B cell (primary cell): ENCODE results near the gene KIF26B. TPM values are rescaled to one million over a fixed set of nuclear protein-coding genes. Genes with fewer than 3 reads are reported as not detected.

Experiments
- ATAC-seq: fragments of 200-7000 bp; cut with Tn5 transposase; one replicate; pipeline ENCODE4 v1.10.0; 2021; ENCODE audit warnings: low read depth, mild to moderate bottlenecking, moderate number of reproducible peaks, moderate library complexity
- CTCF ChIA-PET: fragments of 350-600 bp; sonication (Branson Sonifier 250); formaldehyde crosslinking; loops from one replicate; lab custom pipeline; 2021; ENCODE audit warnings: antibody characterized with exemption, inconsistent platforms; lab: Charles Lee
- POLR2A ChIA-PET: fragments of 350-600 bp; sonication (Branson Sonifier 250); formaldehyde crosslinking; loops from one replicate; lab custom pipeline; 2021; ENCODE audit warnings: antibody characterized with exemption; lab: Charles Lee
- DNase-seq: peaks from one replicate; pipeline ENCODE4 v3.0.0; 2013
- H2AFZ ChIP-seq: 2 replicates; pipeline ENCODE4 v1.6.1; 2012; ENCODE audit warnings: mild to moderate bottlenecking, low read depth, low read length; ENCODE audit not compliant: insufficient read depth, poor library complexity, severe bottlenecking
- H3K27ac ChIP-seq, 2 donors: 1 replicate in 1 of 2; 2 replicates in 1 of 2; pipeline ENCODE4 v1.5.1; 2012 to 2013; ENCODE audit warnings: low read length in 2 of 2, mild to moderate bottlenecking in 2 of 2, moderate library complexity in 1 of 2
- H3K27me3 ChIP-seq, 4 experiments: fragments of 200-600 bp in 1 of 4; sonication (generic) in 1 of 4; replicated peaks in 1 of 4; 1 replicate in 2 of 4; 2 replicates in 2 of 4; pipeline versions ENCODE4 v1.6.1 to v1.7.0; 2013 to 2016; ENCODE audit warnings: low read length in 3 of 4, mild to moderate bottlenecking in 2 of 4, mixed read lengths in 1 of 4, moderate library complexity in 1 of 4; ENCODE audit not compliant: insufficient read depth in 4 of 4, control insufficient read depth in 3 of 4; ENCODE audit errors: control extremely low read depth in 1 of 4
- H3K36me3 ChIP-seq, 2 experiments: replicated peaks in 1 of 2; 1 replicate in 1 of 2; 2 replicates in 1 of 2; pipeline versions ENCODE4 v1.6.1 to v1.7.1; 2013; ENCODE audit warnings: low read length in 1 of 2; ENCODE audit not compliant: insufficient read depth in 2 of 2, control insufficient read depth in 1 of 2; ENCODE audit errors: control extremely low read depth in 1 of 2, extremely low read depth in 1 of 2
- H3K4me1 ChIP-seq, 2 donors: fragments of 200-600 bp in 1 of 2; sonication (generic) in 1 of 2; 1 replicate in 1 of 2; 2 replicates in 1 of 2; pipeline versions ENCODE4 v1.5.1 to v1.6.1; 2013 to 2017; ENCODE audit warnings: low read length in 2 of 2; ENCODE audit not compliant: control insufficient read depth in 2 of 2, insufficient read depth in 2 of 2
- H3K4me2 ChIP-seq: replicated peaks from 2 replicates; pipeline ENCODE3; 2012; ENCODE audit warnings: mild to moderate bottlenecking, low read depth, low read length; ENCODE audit not compliant: poor library complexity, severe bottlenecking
- H3K4me3 ChIP-seq, 5 experiments: fragments of 200-600 bp in 1 of 5; sonication (generic) in 1 of 5; 1 replicate in 3 of 5; 2 replicates in 2 of 5; pipeline versions ENCODE4 v1.5.1 to v1.7.0; 2011 to 2016; ENCODE audit warnings: low read length in 4 of 5, mild to moderate bottlenecking in 4 of 5, low read depth in 2 of 5, control low read depth in 1 of 5, moderate library complexity in 1 of 5; ENCODE audit not compliant: insufficient read depth in 1 of 5; ENCODE audit errors: control extremely low read depth in 1 of 5, extremely low read depth in 1 of 5
- H3K79me2 ChIP-seq: fragments of 200-600 bp; sonication (generic); one replicate; pipeline ENCODE4 v1.6.0; 2016; ENCODE audit warnings: low read length; ENCODE audit not compliant: control insufficient read depth, insufficient read depth
- H3K9ac ChIP-seq: fragments of 200-600 bp; sonication (generic); 2 replicates; pipeline ENCODE4 v1.6.1; 2017; ENCODE audit warnings: mild to moderate bottlenecking, low read length, moderate library complexity
- H3K9me3 ChIP-seq, 3 donors: one replicate each; pipeline versions ENCODE4 v1.6.1 to v1.7.1; 2013; ENCODE audit warnings: low read length in 2 of 3; ENCODE audit not compliant: control insufficient read depth in 2 of 3, insufficient read depth in 1 of 3; ENCODE audit errors: control extremely low read depth in 1 of 3
- H4K20me1 ChIP-seq: 2 replicates; pipeline ENCODE4 v1.6.0; 2012; ENCODE audit warnings: mild to moderate bottlenecking, low read length; ENCODE audit not compliant: insufficient read depth, control insufficient read depth, poor library complexity, severe bottlenecking
- H3K27ac Mint-ChIP-seq: one replicate; pipeline ENCODE4 v1.8.0; 2021; ENCODE audit warnings: mixed read lengths
- H3K27me3 Mint-ChIP-seq: one replicate; pipeline ENCODE4 v1.8.0; 2021; ENCODE audit warnings: mixed read lengths
- H3K4me1 Mint-ChIP-seq: one replicate; pipeline ENCODE4 v1.8.0; 2021; ENCODE audit warnings: mixed read lengths
- H3K4me3 Mint-ChIP-seq: one replicate; pipeline ENCODE4 v1.8.0; 2021; ENCODE audit warnings: mixed read lengths
- H3K9me3 Mint-ChIP-seq: one replicate; pipeline ENCODE4 v1.8.0; 2022; ENCODE audit warnings: mixed read lengths; ENCODE audit not compliant: insufficient read depth
- CTCF ChIP-seq: fragments of 200-600 bp; IDR thresholded peaks from one replicate; pipeline ENCODE4 v1.8.0; 2022; ENCODE audit warnings: antibody characterized with exemption, mild to moderate bottlenecking
- EZH2 ChIP-seq: IDR thresholded peaks from 2 replicates; pipeline ENCODE4 v1.6.1; 2012; ENCODE audit warnings: borderline replicate concordance, low read depth, mild to moderate bottlenecking, moderate library complexity, low read length; ENCODE audit not compliant: insufficient read depth, poor library complexity, severe bottlenecking
- WGBS: methylation state at CpG from one replicate; pipeline ENCODE4 v1.1.5; 2013; ENCODE audit warnings: missing lambda C conversion rate; ENCODE audit not compliant: insufficient coverage; 5-methylcytosine and 5-hydroxymethylcytosine counted together
- intact Hi-C: fragments of 100-400 bp; cut with micrococcal nuclease; formaldehyde crosslinking; loops from one replicate; pipeline ENCODE4 v1.10.0; 2022
- polyA plus RNA-seq: library from polyadenylated mRNA; depleted of rRNA; stranded (reverse); fragments of >200 nt; gene quantifications from 2 replicates; pipeline ENCODE4 v1.2.3, GENCODE V29; 2012
- total RNA-seq, 2 donors: library from RNA; stranded (reverse); fragments of 120-200 nt in 1 of 2; gene quantifications; 1 replicate in 1 of 2; 2 replicates in 1 of 2; pipeline versions ENCODE4 v1.2.3 to v1.2.4, GENCODE V29; 2013 to 2022

KIF26B gene
- total and polyA plus RNA-seq, 2 donors (not counting 1 experiment from before 2014, with no cell fraction given), result 0.62 TPM; not detected in 1

- no peaks in the 10 kb centered on the region for H4K20me1 ChIP-seq
- 98% methylated on average over 7 of the region's 10 CpGs for WGBS
- H3K36me3 ChIP-seq, result no peaks in the 10 kb centered on the region
- H3K27me3 ChIP-seq, result no peaks in the 10 kb centered on the region
- DNase-seq (no peak), ATAC-seq (no peak)
- TF ChIP-seq CTCF (no peak), EZH2 (no peak)
- no peak overlapping the region for H2AFZ ChIP-seq
- Mint-ChIP-seq H3K27me3 (no peaks in the 10 kb centered on the region), H3K4me1 (no peaks in the 10 kb centered on the region), H3K4me3 (no peak overlapping the region), H3K9me3 (peaks cover 2% of the 10 kb centered on the region), H3K27ac (no peak overlapping the region)
- POLR2A ChIA-PET, result no interaction called here
- no peaks in the 10 kb centered on the region for H3K4me1 ChIP-seq
- no peak overlapping the region for H3K27ac ChIP-seq
- H3K9me3 ChIP-seq, result peaks cover 0 to 24% (median 11%) of the 10 kb centered on the region in 3 donors
- intact Hi-C loops, result no loop called here
- no peak overlapping the region for H3K9ac ChIP-seq
- no peaks in the 10 kb centered on the region for H3K79me2 ChIP-seq
- H3K4me2 ChIP-seq, result no peak overlapping the region
- CTCF ChIA-PET, result no interaction called here
- H3K4me3 ChIP-seq, result no peak overlapping the region
Observed at GRCh38 chr1:245211761-245212160, 57.0 kb downstream of the KIF26B start.

DNA sequence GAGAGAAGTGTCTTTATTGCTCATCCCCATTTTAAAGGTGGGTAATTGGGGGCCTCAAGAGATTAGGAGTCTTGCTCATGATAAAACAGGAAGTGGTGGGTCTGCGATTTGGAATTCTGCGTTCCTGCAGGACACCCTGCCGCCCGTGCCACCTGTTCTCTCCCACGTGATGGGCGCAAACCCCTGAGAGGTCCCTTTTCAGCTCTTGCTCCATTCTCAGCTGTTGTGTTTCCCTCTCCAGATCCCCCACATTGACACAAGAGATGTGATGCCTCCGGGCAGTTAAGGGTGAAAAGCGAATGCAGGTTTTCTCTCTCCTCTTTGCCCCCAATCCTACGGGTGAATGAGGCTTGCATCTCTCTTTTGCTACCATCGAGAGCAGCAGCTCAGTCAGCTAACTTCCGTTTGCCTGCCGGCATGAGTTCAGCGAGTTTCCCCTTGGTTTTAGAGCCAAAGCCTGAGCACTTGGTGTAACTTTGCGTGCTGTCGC is 57.5 kb downstream of the KIF26B start:
- H3K4me1 ChIP-seq, result no peaks in the 10 kb centered on the region
- WGBS, result 94% methylated on average over 15 of the region's 15 CpGs
- no peaks in the 10 kb centered on the region for H3K27me3 ChIP-seq
- Mint-ChIP-seq H3K27me3 (no peaks in the 10 kb centered on the region), H3K4me3 (no peak overlapping the region), H3K27ac (no peak overlapping the region), H3K4me1 (no peaks in the 10 kb centered on the region), H3K9me3 (no peaks in the 10 kb centered on the region)
- POLR2A ChIA-PET, result no interaction called here
- ATAC-seq (no peak), DNase-seq (no peak)
- no peaks in the 10 kb centered on the region for H4K20me1 ChIP-seq
- intact Hi-C loops, result no loop called here
- H3K4me3 ChIP-seq, result no peak overlapping the region
- H3K79me2 ChIP-seq, result no peaks in the 10 kb centered on the region
- peaks cover 0 to 19% (median 6%) of the 10 kb centered on the region in 3 donors for H3K9me3 ChIP-seq
- no peak overlapping the region for H3K9ac ChIP-seq
- no peak overlapping the region for H3K4me2 ChIP-seq
- H2AFZ ChIP-seq, result no peak overlapping the region
- TF ChIP-seq EZH2, result no peak
- no peak for TF ChIP-seq CTCF
- H3K27ac ChIP-seq, result no peak overlapping the region
- H3K36me3 ChIP-seq, result no peaks in the 10 kb centered on the region
- CTCF ChIA-PET, result no interaction called here
